ENCODE measurements around the gene CEBPA. TPM values are rescaled to one million over a fixed set of nuclear protein-coding genes. Genes with fewer than 3 reads are reported as not detected.

Gene CEBPA
- total and polyA plus RNA-seq, 4 donors: 32.9 to 112 (median 82.7) TPM

GRCh38 chr19:33285441-33285927 lies 16.9 kb downstream of the CEBPA start:
- TF ChIP-seq RXRA (IDR thresholded peaks at IDR 0.05): peak; percentile 33 to 69
- no peak for TF ChIP-seq EGR1 (IDR thresholded peaks at IDR 0.05; ENCODE audit: low read depth in 2 of 2)
- TF ChIP-seq HNF4A (conservative IDR thresholded peaks at IDR 0.05): peak; percentile 80 to 82
- TF ChIP-seq FOXA1 (IDR thresholded peaks at IDR 0.05): no peak
- peak in 1 of 2 donors; percentile 22 for TF ChIP-seq JUND (IDR thresholded peaks at IDR 0.05)
- peak; percentile 14 for TF ChIP-seq HNF4G (IDR thresholded peaks at IDR 0.05)
- TF ChIP-seq ZBTB33 (IDR thresholded peaks at IDR 0.05): no peak
- peak; percentile 57 for TF ChIP-seq SP1 (IDR thresholded peaks at IDR 0.05)
- TF ChIP-seq MAX (IDR thresholded peaks at IDR 0.05): peak; percentile 34
- no peak for TF ChIP-seq GABPA (IDR thresholded peaks at IDR 0.05 in 1 of 2, conservative IDR thresholded peaks at IDR 0.05 in 1 of 2)
- no peak for DNase-seq (ENCODE audit: low spot score)
- no peak overlapping the region for H3K9ac ChIP-seq (ENCODE audit: low read depth in 1 of 2, low read length in 2 of 2)
- H3K27me3 ChIP-seq (ENCODE audit: control insufficient read depth in 4 of 4, insufficient read depth in 4 of 4, low read length in 3 of 4): no peaks in the 10 kb centered on the region
- H3K4me1 ChIP-seq (ENCODE audit: control insufficient read depth in 4 of 4, insufficient read depth in 4 of 4, low read length in 3 of 4): peaks cover 12 to 62% (median 41%) of the 10 kb centered on the region in 4 donors
- no peak overlapping the region for H3K4me3 ChIP-seq (ENCODE audit: low read depth in 1 of 3, low read length in 3 of 3)
- peak overlapping the region; percentile 42 to 67 for H3K27ac ChIP-seq (ENCODE audit: low read depth in 1 of 2, low read length in 2 of 2)
- no peaks in the 10 kb centered on the region for H3K36me3 ChIP-seq (ENCODE audit: control insufficient read depth in 4 of 4, insufficient read depth in 3 of 4, low read depth in 1 of 4, low read length in 3 of 4)
- 35% methylated on average over 9 of the region's 9 CpGs for WGBS
- H3K9me3 ChIP-seq (ENCODE audit: control insufficient read depth in 4 of 4, low read length in 3 of 4): no peaks in the 10 kb centered on the region

GRCh38 chr19:33284756-33285155 lies 17.6 kb downstream of the CEBPA start:
- Histone ChIP-seq H3K4me3 (ENCODE audit: low read depth in 1 of 3, low read length in 3 of 3) (no peak overlapping the region), H3K36me3 (ENCODE audit: control insufficient read depth in 4 of 4, insufficient read depth in 3 of 4, low read depth in 1 of 4, low read length in 3 of 4) (no peaks in the 10 kb centered on the region), H3K4me1 (ENCODE audit: control insufficient read depth in 4 of 4, insufficient read depth in 4 of 4, low read length in 3 of 4) (peaks cover 15 to 62% (median 44%) of the 10 kb centered on the region in 4 donors), H3K9me3 (ENCODE audit: control insufficient read depth in 4 of 4, low read length in 3 of 4) (no peaks in the 10 kb centered on the region), H3K9ac (ENCODE audit: low read depth in 1 of 2, low read length in 2 of 2) (no peak overlapping the region), H3K27ac (ENCODE audit: low read depth in 1 of 2, low read length in 2 of 2) (peak overlapping the region; percentile 42 to 67), H3K27me3 (ENCODE audit: control insufficient read depth in 4 of 4, insufficient read depth in 4 of 4, low read length in 3 of 4) (no peaks in the 10 kb centered on the region)
- TF ChIP-seq HNF4A (conservative IDR thresholded peaks at IDR 0.05) (no peak), NR2F2 (IDR thresholded peaks at IDR 0.05) (no peak), JUND (IDR thresholded peaks at IDR 0.05) (no peak), FOXA2 (IDR thresholded peaks at IDR 0.05) (no peak), HNF4G (IDR thresholded peaks at IDR 0.05) (no peak), ZBTB33 (IDR thresholded peaks at IDR 0.05) (no peak), REST (IDR thresholded peaks at IDR 0.05) (no peak), YY1 (IDR thresholded peaks at IDR 0.05) (no peak), TAF1 (conservative IDR thresholded peaks at IDR 0.05) (no peak), ATF3 (IDR thresholded peaks at IDR 0.05) (no peak), MAX (IDR thresholded peaks at IDR 0.05) (no peak), RXRA (IDR thresholded peaks at IDR 0.05) (no peak), SP1 (IDR thresholded peaks at IDR 0.05) (no peak), RAD21 (IDR thresholded peaks at IDR 0.05) (no peak), GABPA (IDR thresholded peaks at IDR 0.05 in 1 of 2, conservative IDR thresholded peaks at IDR 0.05 in 1 of 2) (no peak), CTCF (IDR thresholded peaks at IDR 0.05; ENCODE audit: low read depth, low read length, missing input control) (no peak)
- WGBS: 87% methylated on average over 7 of the region's 7 CpGs
- no peak for DNase-seq (ENCODE audit: low spot score)

All from liver (tissue), 9 donors.